Nephron (organoid): ENCODE data around the gene PPP1R14D.

ENCODE experiments used
- H3K27ac Mint-ChIP-seq, 3 experiments: 2 replicates each; pipeline ENCODE4 v1.8.0; 2020; ENCODE audit warnings: mixed read lengths in 3 of 3, mild to moderate bottlenecking in 2 of 3, moderate library complexity in 1 of 3
- H3K27me3 Mint-ChIP-seq: 2 replicates; pipeline ENCODE4 v1.8.0; 2021; ENCODE audit warnings: low read depth, mild to moderate bottlenecking, moderate library complexity, mixed read lengths
- H3K36me3 Mint-ChIP-seq: 2 replicates; pipeline ENCODE4 v1.8.0; 2020; ENCODE audit warnings: low read depth, mixed read lengths
- H3K4me1 Mint-ChIP-seq: 2 replicates; pipeline ENCODE4 v1.8.0; 2020; ENCODE audit warnings: mixed read lengths
- H3K4me3 Mint-ChIP-seq, 3 experiments: 2 replicates each; pipeline ENCODE4 v1.8.0; 2020; ENCODE audit warnings: mild to moderate bottlenecking in 3 of 3, mixed read lengths in 3 of 3, moderate library complexity in 2 of 3
- H3K9me3 Mint-ChIP-seq: 2 replicates; pipeline ENCODE4 v1.8.0; 2020; ENCODE audit warnings: mixed read lengths
- TF ChIP-seq, protein P1 (sequence below), 3 experiments: fragments of 200-600 bp; sonication (generic); IDR thresholded peaks; one replicate each; pipeline ENCODE4 v1.5.0; 2021; ENCODE audit warnings: antibody characterized with exemption in 3 of 3; ENCODE audit not compliant: unreplicated experiment in 3 of 3

Gene PPP1R14D

DNA sequence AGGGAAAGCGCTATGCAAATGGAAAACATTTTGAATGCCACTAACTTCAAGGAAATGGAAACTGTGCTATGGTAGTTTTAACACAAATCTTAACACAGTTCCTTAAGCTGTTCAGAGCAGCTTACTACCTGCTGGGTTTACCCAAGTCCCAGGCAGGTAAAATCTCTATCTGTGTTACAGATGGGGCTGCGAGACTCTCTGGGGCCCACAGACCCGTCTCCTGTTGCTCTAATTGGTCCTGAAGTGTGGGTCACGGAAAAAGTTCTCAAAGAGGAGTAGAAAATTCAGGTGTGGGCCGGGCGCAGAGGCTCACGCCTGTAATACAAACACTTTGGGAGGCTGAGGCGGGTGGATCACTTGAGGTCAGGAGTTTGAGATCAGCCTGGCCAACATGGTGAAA lies 38.5 kb downstream of the PPP1R14D start:
- Mint-ChIP-seq H3K27ac (no peak overlapping the region), H3K36me3 (peaks cover 12% of the 10 kb centered on the region), H3K9me3 (no peaks in the 10 kb centered on the region), H3K4me3 (no peak overlapping the region), H3K4me1 (no peaks in the 10 kb centered on the region), H3K27me3 (no peaks in the 10 kb centered on the region)
- TF ChIP-seq, protein P1, sequence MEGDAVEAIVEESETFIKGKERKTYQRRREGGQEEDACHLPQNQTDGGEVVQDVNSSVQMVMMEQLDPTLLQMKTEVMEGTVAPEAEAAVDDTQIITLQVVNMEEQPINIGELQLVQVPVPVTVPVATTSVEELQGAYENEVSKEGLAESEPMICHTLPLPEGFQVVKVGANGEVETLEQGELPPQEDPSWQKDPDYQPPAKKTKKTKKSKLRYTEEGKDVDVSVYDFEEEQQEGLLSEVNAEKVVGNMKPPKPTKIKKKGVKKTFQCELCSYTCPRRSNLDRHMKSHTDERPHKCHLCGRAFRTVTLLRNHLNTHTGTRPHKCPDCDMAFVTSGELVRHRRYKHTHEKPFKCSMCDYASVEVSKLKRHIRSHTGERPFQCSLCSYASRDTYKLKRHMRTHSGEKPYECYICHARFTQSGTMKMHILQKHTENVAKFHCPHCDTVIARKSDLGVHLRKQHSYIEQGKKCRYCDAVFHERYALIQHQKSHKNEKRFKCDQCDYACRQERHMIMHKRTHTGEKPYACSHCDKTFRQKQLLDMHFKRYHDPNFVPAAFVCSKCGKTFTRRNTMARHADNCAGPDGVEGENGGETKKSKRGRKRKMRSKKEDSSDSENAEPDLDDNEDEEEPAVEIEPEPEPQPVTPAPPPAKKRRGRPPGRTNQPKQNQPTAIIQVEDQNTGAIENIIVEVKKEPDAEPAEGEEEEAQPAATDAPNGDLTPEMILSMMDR (IDR thresholded peaks at IDR 0.05; ENCODE audit: unreplicated experiment in 3 of 3) = no peak

DNA sequence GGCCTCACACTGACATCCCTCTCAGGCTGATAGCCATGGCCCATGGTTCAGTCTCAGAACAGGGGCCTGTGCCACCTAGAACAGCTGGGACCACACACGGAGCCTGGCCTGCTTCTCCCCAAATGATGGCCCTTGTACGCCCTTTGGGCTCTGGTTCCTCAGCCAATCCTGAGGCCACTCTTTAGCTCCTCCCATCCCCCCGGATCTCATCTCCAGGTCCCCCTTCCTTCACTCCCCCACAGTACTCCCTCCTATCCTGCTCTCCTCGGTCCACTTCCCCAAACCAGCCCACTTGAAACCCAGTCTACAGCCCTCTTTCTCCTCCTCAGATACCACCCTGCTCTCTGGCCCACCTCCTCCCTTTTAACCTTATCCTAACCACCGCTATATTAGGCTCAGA lies 39.4 kb downstream of the PPP1R14D start:
- H3K27ac Mint-ChIP-seq = peak overlapping the region; percentile 11 to 35 (median 20)
- H3K27me3 Mint-ChIP-seq = no peaks in the 10 kb centered on the region
- H3K4me3 Mint-ChIP-seq = no peak overlapping the region
- no peaks in the 10 kb centered on the region for H3K4me1 Mint-ChIP-seq
- no peaks in the 10 kb centered on the region for H3K9me3 Mint-ChIP-seq
- peaks cover 12% of the 10 kb centered on the region for H3K36me3 Mint-ChIP-seq
- TF ChIP-seq, protein P1 (IDR thresholded peaks at IDR 0.05; ENCODE audit: unreplicated experiment in 3 of 3) = no peak

DNA sequence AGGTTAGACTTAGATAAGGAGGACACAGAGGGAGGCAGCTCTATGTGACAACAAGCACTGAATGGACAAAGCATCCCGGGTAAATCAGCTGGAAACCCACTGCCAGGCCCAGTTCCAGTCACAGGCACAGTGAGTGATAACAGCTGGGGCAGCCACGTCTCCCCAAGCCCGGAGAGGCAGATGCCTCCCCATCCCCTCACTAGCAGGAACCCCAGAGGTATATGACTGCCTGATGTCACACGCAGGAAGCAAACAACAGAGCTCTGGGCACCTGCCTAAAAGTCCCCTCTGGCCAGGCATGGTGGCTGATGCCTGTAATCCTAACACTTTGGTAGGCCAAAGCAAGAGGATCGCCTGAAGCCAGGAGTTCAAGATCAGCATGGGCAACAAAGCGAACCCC lies 40.5 kb downstream of the PPP1R14D start:
- TF ChIP-seq, protein P1 (IDR thresholded peaks at IDR 0.05; ENCODE audit: unreplicated experiment in 3 of 3) = no peak
- Mint-ChIP-seq H3K4me1 (no peaks in the 10 kb centered on the region), H3K9me3 (no peaks in the 10 kb centered on the region), H3K27me3 (no peaks in the 10 kb centered on the region), H3K4me3 (no peak overlapping the region), H3K36me3 (peaks cover 9% of the 10 kb centered on the region), H3K27ac (peak overlapping the region; percentile 47 to 89 (median 71))

DNA sequence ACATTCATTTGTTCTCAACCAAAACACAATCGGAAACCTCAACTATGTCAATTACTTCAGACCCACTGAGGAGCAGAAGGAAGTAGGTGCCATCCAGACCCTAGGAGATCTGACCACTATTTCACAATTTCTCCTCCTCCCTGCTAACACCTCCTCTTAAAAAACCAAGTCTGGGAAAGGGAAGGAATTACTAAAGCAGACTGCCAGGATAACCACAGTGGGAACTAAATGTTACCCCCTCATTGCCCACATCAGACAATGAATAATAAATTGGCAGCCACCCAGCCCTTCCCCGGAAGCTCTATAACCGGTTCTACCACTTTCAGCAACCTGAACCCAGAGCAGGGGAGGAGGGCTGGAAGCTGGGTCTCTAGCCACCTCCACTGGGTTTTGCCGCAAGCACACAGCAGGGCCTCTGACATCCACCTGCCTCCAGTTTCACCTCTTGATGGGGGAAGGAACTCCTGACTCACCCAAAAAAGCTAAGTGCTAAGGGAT lies 41.1 kb downstream of the PPP1R14D start:
- Mint-ChIP-seq H3K4me3 (no peak overlapping the region), H3K4me1 (no peaks in the 10 kb centered on the region), H3K9me3 (no peaks in the 10 kb centered on the region), H3K27ac (peak overlapping the region; percentile 47 to 89 (median 71)), H3K27me3 (no peaks in the 10 kb centered on the region), H3K36me3 (peaks cover 10% of the 10 kb centered on the region)
- TF ChIP-seq, protein P1 (IDR thresholded peaks at IDR 0.05; ENCODE audit: unreplicated experiment in 3 of 3) = no peak

DNA sequence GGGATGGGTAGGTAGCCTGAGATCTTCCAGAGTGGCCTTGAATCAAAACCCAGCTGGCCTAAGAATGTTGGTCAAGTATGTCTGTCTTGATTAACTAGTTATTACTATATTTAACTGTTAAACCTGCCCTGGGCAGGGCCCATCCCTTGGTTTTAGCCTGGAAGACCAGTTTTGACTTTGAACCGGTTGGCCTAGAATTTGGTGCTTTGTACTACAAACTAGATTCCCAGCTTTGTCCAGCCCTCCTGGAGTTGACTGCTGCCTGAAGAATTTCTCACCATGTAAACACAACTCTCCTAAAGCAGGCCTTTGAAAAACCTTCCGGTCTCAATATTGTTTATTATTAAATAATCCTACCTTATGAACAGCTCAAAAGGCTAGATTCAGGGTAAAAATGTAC lies 42.7 kb downstream of the PPP1R14D start:
- no peak overlapping the region for H3K4me3 Mint-ChIP-seq
- H3K27me3 Mint-ChIP-seq = no peaks in the 10 kb centered on the region
- H3K4me1 Mint-ChIP-seq = no peaks in the 10 kb centered on the region
- TF ChIP-seq, protein P1 (IDR thresholded peaks at IDR 0.05; ENCODE audit: unreplicated experiment in 3 of 3) = no peak
- no peaks in the 10 kb centered on the region for H3K9me3 Mint-ChIP-seq
- peak overlapping the region in 2 of 3 experiments; percentile 15 to 47 for H3K27ac Mint-ChIP-seq
- peaks cover 3% of the 10 kb centered on the region for H3K36me3 Mint-ChIP-seq

DNA sequence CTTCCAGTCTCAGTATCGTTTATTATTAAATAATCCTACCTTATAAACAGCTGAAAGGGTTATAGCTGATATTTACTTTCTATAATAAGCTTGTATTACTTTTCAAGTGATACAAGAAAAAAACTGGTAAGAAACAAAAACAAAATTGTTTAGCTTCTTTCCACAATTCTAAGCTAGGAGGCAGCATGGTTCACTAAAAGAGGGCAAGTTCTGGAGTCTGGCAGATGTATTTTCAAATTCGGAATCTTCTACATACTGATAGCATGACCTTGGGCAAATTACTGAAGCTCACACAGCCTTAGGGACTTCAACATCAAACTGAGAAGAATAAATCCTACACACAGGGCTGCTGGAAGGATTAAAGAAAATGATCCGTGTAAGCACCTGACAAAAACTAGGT lies 43.3 kb downstream of the PPP1R14D start:
- Mint-ChIP-seq H3K27ac (peak overlapping the region in 2 of 3 experiments; percentile 15 to 47), H3K4me1 (no peaks in the 10 kb centered on the region), H3K27me3 (no peaks in the 10 kb centered on the region), H3K36me3 (peaks cover 5% of the 10 kb centered on the region), H3K9me3 (no peaks in the 10 kb centered on the region), H3K4me3 (no peak overlapping the region)
- TF ChIP-seq, protein P1 (IDR thresholded peaks at IDR 0.05; ENCODE audit: unreplicated experiment in 3 of 3) = no peak
